HG03060 (cell line): Measurements from ENCODE around the gene PTPRG.
"Not testable (repeated sequence)": the region's sequence is repeated elsewhere in the genome, so short reads cannot be mapped to it uniquely, and the experiment has no call there.

Experiments used
- ATAC-seq: cut with Tn5 transposase; IDR thresholded peaks from one replicate; pipeline ENCODE4 v1.9.1; 2021; ENCODE audit warnings: low read depth, moderate number of reproducible peaks; ENCODE audit not compliant: unreplicated experiment

PTPRG gene

GRCh38 chr3:61741551-61741950, 180.2 kb downstream of the PTPRG start:
- no peak for ATAC-seq

GRCh38 chr3:61742006-61742405, 180.6 kb downstream of the PTPRG start:
- no peak for ATAC-seq

- no peak for ATAC-seq
Measured at GRCh38 chr3:61743067-61743466, 181.7 kb downstream of the PTPRG start.

GRCh38 chr3:61743686-61744242, 182.4 kb downstream of the PTPRG start:
- no peak for ATAC-seq

- ATAC-seq = no peak
Measured at GRCh38 chr3:61748288-61748687, 186.9 kb downstream of the PTPRG start.

- ATAC-seq = no peak
Measured at GRCh38 chr3:61750766-61751165, 189.4 kb downstream of the PTPRG start.

- no peak for ATAC-seq
Measured at GRCh38 chr3:61758839-61759238, 197.5 kb downstream of the PTPRG start.

- not testable (repeated sequence) for ATAC-seq
Measured at GRCh38 chr3:61760783-61761182, 199.4 kb downstream of the PTPRG start.

- no peak for ATAC-seq
Measured at GRCh38 chr3:61761694-61762430, 200.5 kb downstream of the PTPRG start.

- no peak for ATAC-seq
Measured at GRCh38 chr3:61765157-61765876, 203.9 kb downstream of the PTPRG start.

GRCh38 chr3:61768284-61769037, 207.1 kb downstream of the PTPRG start:
- ATAC-seq = no peak

GRCh38 chr3:61769266-61769990, 208.1 kb downstream of the PTPRG start:
- no peak for ATAC-seq

- ATAC-seq = no peak
Measured at GRCh38 chr3:61771976-61772375, 210.6 kb downstream of the PTPRG start.

- ATAC-seq = no peak
Measured at GRCh38 chr3:61772456-61772855, 211.1 kb downstream of the PTPRG start.

- no peak for ATAC-seq
Measured at GRCh38 chr3:61774279-61774890, 213.0 kb downstream of the PTPRG start.

- no peak for ATAC-seq
Measured at GRCh38 chr3:61776390-61776789, 215.0 kb downstream of the PTPRG start.

- no peak for ATAC-seq
Measured at GRCh38 chr3:61777483-61777882, 216.1 kb downstream of the PTPRG start.

- ATAC-seq = no peak
Measured at GRCh38 chr3:61778095-61778494, 216.7 kb downstream of the PTPRG start.

- ATAC-seq = no peak
Measured at GRCh38 chr3:61780016-61780415, 218.6 kb downstream of the PTPRG start.
